Spleen (tissue), 11 donors: ENCODE measurements around the gene HOOK1. TPM values are rescaled to one million over a fixed set of nuclear protein-coding genes. Genes with fewer than 3 reads are reported as not detected.

ENCODE experiments used
- DNase-seq: peaks from one replicate; pipeline ENCODE4 v3.0.0-alpha.2; 2020
- H3K27ac ChIP-seq, 8 donors: fragments of 200-600 bp; sonication (generic) in 7 of 8; 1 replicate in 4 of 8; 2 replicates in 4 of 8; pipeline versions ENCODE4 v1.5.0 to v1.8.0; 2016 to 2021; ENCODE audit warnings: inconsistent platforms in 4 of 8, mild to moderate bottlenecking in 4 of 8, moderate library complexity in 1 of 8
- H3K27me3 ChIP-seq, 7 donors: fragments of 200-600 bp; sonication (generic) in 6 of 7; replicated peaks in 1 of 7; 1 replicate in 4 of 7; 2 replicates in 3 of 7; pipeline versions ENCODE4 v1.5.0 to v1.8.0; 2016 to 2021; ENCODE audit warnings: inconsistent platforms in 3 of 7, mild to moderate bottlenecking in 1 of 7
- H3K36me3 ChIP-seq, 6 donors: fragments of 200-600 bp; sonication (generic) in 5 of 6; 1 replicate in 4 of 6; 2 replicates in 2 of 6; pipeline versions ENCODE4 v1.5.0 to v1.8.0; 2016 to 2021; ENCODE audit warnings: inconsistent platforms in 2 of 6
- H3K4me1 ChIP-seq, 6 donors: fragments of 200-600 bp; sonication (generic) in 5 of 6; 1 replicate in 3 of 6; 2 replicates in 3 of 6; pipeline versions ENCODE4 v1.5.0 to v1.8.0; 2016 to 2021; ENCODE audit warnings: inconsistent platforms in 3 of 6
- H3K4me3 ChIP-seq, 8 donors: fragments of 200-600 bp; sonication (generic) in 7 of 8; 1 replicate in 4 of 8; 2 replicates in 4 of 8; pipeline versions ENCODE4 v1.5.0 to v1.8.0; 2016 to 2021; ENCODE audit warnings: inconsistent platforms in 4 of 8, mild to moderate bottlenecking in 4 of 8, moderate library complexity in 2 of 8
- H3K9me3 ChIP-seq, 8 donors: fragments of 200-600 bp; sonication (generic) in 7 of 8; 1 replicate in 4 of 8; 2 replicates in 4 of 8; pipeline versions ENCODE4 v1.5.0 to v1.8.0; 2016 to 2021; ENCODE audit warnings: inconsistent platforms in 4 of 8
- CTCF ChIP-seq, 11 experiments: fragments of 200-600 bp in 7 of 11; fragments of 450-650 bp in 4 of 11; sonication (generic) in 4 of 11; IDR thresholded peaks in 8 of 11; conservative IDR thresholded peaks in 3 of 11; 1 replicate in 7 of 11; 2 replicates in 4 of 11; pipeline versions ENCODE4 v1.4.0 to v1.8.0; 2016 to 2021; ENCODE audit warnings: antibody characterized with exemption in 11 of 11, inconsistent platforms in 4 of 11, mild to moderate bottlenecking in 1 of 11
- POLR2A ChIP-seq, 3 donors: fragments of 450-650 bp; IDR thresholded peaks; one replicate each; pipeline ENCODE4 v1.5.1; 2017; ENCODE audit warnings: antibody characterized with exemption in 3 of 3, mild to moderate bottlenecking in 1 of 3
- POLR2AphosphoS5 ChIP-seq, 3 donors: sonication (generic); formaldehyde crosslinking; IDR thresholded peaks; one replicate each; pipeline ENCODE4 v1.5.1; 2017; ENCODE audit warnings: antibody characterized with exemption in 3 of 3
- WGBS, 5 donors: extraction: QIAGEN DNeasy Blood & Tissue Kit in 3 of 5; methylation state at CpG; one replicate each; pipeline versions ENCODE4 v1.1.5 to v1.1.7; 2013 to 2018; 5-methylcytosine and 5-hydroxymethylcytosine counted together
- intact Hi-C: fragments of 100-400 bp; cut with DNase I; formaldehyde crosslinking; loops from one replicate; pipeline ENCODE4 v1.15.0; 2023; ENCODE audit warnings: low total_unique reads
- polyA plus RNA-seq, 3 donors: library from polyadenylated mRNA; stranded (reverse); fragments of 200-250 nt; gene quantifications; one replicate each; pipeline ENCODE4 v1.2.1, GENCODE V29; 2013
- total RNA-seq, 7 donors: library from RNA; depleted of rRNA in 3 of 7; stranded (reverse); fragments of >200 nt in 3 of 7; fragmentation: NEBNext Ultra II Directional in 4 of 7; extraction: Animal tissue kit (Norgen Biotek cat#: 25700) in 4 of 7; gene quantifications; one replicate each; pipeline versions ENCODE4 v1.1.0 to v1.2.1, GENCODE V29; 2016 to 2021
- donor health status: healthy with polysubstance abuse.
- donor health status: DM: no; HTN: no; CAD: no; lungs with moderate emphysema.
- donor health status: DM: no; HTN: no; CAD: no.
- donor health status: Bipolar disorder and iron deficiency.
- donor health status: healthy.
- donor health status: DM: no; HTN: no; CAD: no.
- donor health status: DM: yes; HTN: yes; CAD: no.

Gene HOOK1
- total and polyA plus RNA-seq, 10 donors = 1.1 to 6.9 (median 3.9) TPM

- Histone ChIP-seq H3K27ac (peak overlapping the region in 6 of 8 donors; percentile 33 to 82 (median 62)), H3K9me3 (no peaks in the 10 kb centered on the region), H3K4me3 (peak overlapping the region; percentile 40 to 78 (median 50)), H3K4me1 (peaks cover 0 to 24% (median 13%) of the 10 kb centered on the region in 6 donors), H3K36me3 (no peaks in the 10 kb centered on the region), H3K27me3 (peaks cover 0 to 45% (median 19%) of the 10 kb centered on the region in 7 donors)
- WGBS, 5 donors = 8 to 30% (median 10%) methylated on average over 12 to 50 of the region's 50 CpGs
- peak; percentile 94 for DNase-seq
- peak; percentile 36 to 59 (median 48) for TF ChIP-seq POLR2AphosphoS5 (IDR thresholded peaks at IDR 0.05)
- no peak for TF ChIP-seq POLR2A (IDR thresholded peaks at IDR 0.05)
- TF ChIP-seq CTCF (IDR thresholded peaks at IDR 0.05 in 8 of 11, conservative IDR thresholded peaks at IDR 0.05 in 3 of 11) = no peak
- intact Hi-C loops = no loop called here
These were observed 409 bp upstream of the HOOK1 start for GRCh38 chr1:59814180-59814900.

GRCh38 chr1:59815892-59816291, 1.1 kb downstream of the HOOK1 start:
- intact Hi-C loops = no loop called here
- Histone ChIP-seq H3K27me3 (peaks cover 0 to 45% (median 19%) of the 10 kb centered on the region in 7 donors), H3K9me3 (no peaks in the 10 kb centered on the region), H3K4me3 (peak overlapping the region in 1 of 8 donors; percentile 78), H3K4me1 (peaks cover 0 to 24% (median 13%) of the 10 kb centered on the region in 6 donors), H3K36me3 (no peaks in the 10 kb centered on the region), H3K27ac (no peak overlapping the region)
- DNase-seq = no peak
- TF ChIP-seq CTCF (IDR thresholded peaks at IDR 0.05 in 8 of 11, conservative IDR thresholded peaks at IDR 0.05 in 3 of 11) = no peak
- TF ChIP-seq POLR2A (IDR thresholded peaks at IDR 0.05) = no peak
- no peak for TF ChIP-seq POLR2AphosphoS5 (IDR thresholded peaks at IDR 0.05)
- WGBS, 5 donors = 80 to 90% (median 84%) methylated on average over 3 of the region's 3 CpGs

- no peak for DNase-seq
- Histone ChIP-seq H3K27ac (no peak overlapping the region), H3K27me3 (peaks cover 0 to 45% (median 19%) of the 10 kb centered on the region in 7 donors), H3K4me3 (no peak overlapping the region), H3K36me3 (no peaks in the 10 kb centered on the region), H3K9me3 (no peaks in the 10 kb centered on the region), H3K4me1 (peaks cover 0 to 24% (median 13%) of the 10 kb centered on the region in 6 donors)
- intact Hi-C loops = no loop called here
- WGBS, 5 donors = 77 to 84% (median 80%) methylated on average over 5 of the region's 5 CpGs
- TF ChIP-seq CTCF (IDR thresholded peaks at IDR 0.05 in 8 of 11, conservative IDR thresholded peaks at IDR 0.05 in 3 of 11) = no peak
- TF ChIP-seq POLR2AphosphoS5 (IDR thresholded peaks at IDR 0.05) = no peak
- TF ChIP-seq POLR2A (IDR thresholded peaks at IDR 0.05) = no peak
These were observed 1.6 kb downstream of the HOOK1 start for GRCh38 chr1:59816318-59816878.
